ENCODE measurements around the gene KIF20B. TPM values are rescaled to one million over a fixed set of nuclear protein-coding genes. Genes with fewer than 3 reads are reported as not detected.

Gene KIF20B
- total and polyA plus RNA-seq, 2 of the 13 experiments (the other 11 are each of a cell fraction or from before 2014, with no cell fraction given): 3.5 to 38.6 TPM

GRCh38 chr10:89808842-89809241 lies 107.5 kb downstream of the KIF20B start:
- no peak overlapping the region for H3K4me2 ChIP-seq (ENCODE audit: low read depth, low read length)
- no peaks in the 10 kb centered on the region for H3K36me3 ChIP-seq (replicated peaks in 1 of 2; ENCODE audit: control insufficient read depth in 1 of 2, insufficient read depth in 2 of 2, low read length in 2 of 2)
- WGBS (ENCODE audit: low lambda C conversion rate): 87% methylated on average over 2 of the region's 2 CpGs
- intact Hi-C loops (cut with micrococcal nuclease; ENCODE audit: unreplicated experiment) (no loop called here), in situ Hi-C loops (cut with HindIII; ENCODE audit: extremely low pct_ligation_motif_present, low pct_unique_long_range_greater_than_20kb) (no loop called here)
- no TSS peak for BruUV-seq (replicated peaks)
- no peak for DNase-seq (ENCODE audit: low spot score)
- H3K9me3 ChIP-seq (ENCODE audit: low read length): no peaks in the 10 kb centered on the region
- no peak for ATAC-seq
- peaks cover 17% of the 10 kb centered on the region for H3K4me1 ChIP-seq (ENCODE audit: insufficient read depth, low read length)
- TF ChIP-seq ZBTB39 (CRISPR knock-in tag; IDR thresholded peaks at IDR 0.05): no peak
- no peak for TF ChIP-seq TMF1 (CRISPR knock-in tag; IDR thresholded peaks at IDR 0.05; ENCODE audit: low read depth)
- TF ChIP-seq NCOA5 (CRISPR knock-in tag; IDR thresholded peaks at IDR 0.05): no peak
- TF ChIP-seq ZNF326 (CRISPR knock-in tag; IDR thresholded peaks at IDR 0.05; ENCODE audit: borderline replicate concordance): no peak
- no peak for TF ChIP-seq ZNF691 (CRISPR knock-in tag; IDR thresholded peaks at IDR 0.05; ENCODE audit: borderline replicate concordance, low read depth)
- TF ChIP-seq ZNF850 (CRISPR knock-in tag; conservative IDR thresholded peaks at IDR 0.05): no peak
- TF ChIP-seq FOXO4 (CRISPR knock-in tag; conservative IDR thresholded peaks at IDR 0.05): no peak
- no peak for TF ChIP-seq SMAD9 (CRISPR knock-in tag; IDR thresholded peaks at IDR 0.05)
- TF ChIP-seq ZNF44 (CRISPR knock-in tag; IDR thresholded peaks at IDR 0.05): no peak
- TF ChIP-seq ZNF746 (CRISPR knock-in tag; IDR thresholded peaks at IDR 0.05): no peak
- TF ChIP-seq ATM (IDR thresholded peaks at IDR 0.05; ENCODE audit: borderline replicate concordance): no peak
- no peak for TF ChIP-seq THAP7 (CRISPR knock-in tag; IDR thresholded peaks at IDR 0.05)
- no peak for TF ChIP-seq BRD4 (CRISPR knock-in tag; IDR thresholded peaks at IDR 0.05)
- TF ChIP-seq ZNF562 (CRISPR knock-in tag; IDR thresholded peaks at IDR 0.05; ENCODE audit: borderline replicate concordance): no peak
- TF ChIP-seq SYNCRIP (IDR thresholded peaks at IDR 0.05; ENCODE audit: insufficient read depth, low read depth, low read length): no peak
- TF ChIP-seq CC2D1A (CRISPR knock-in tag; IDR thresholded peaks at IDR 0.05): no peak
- no peak for TF ChIP-seq THRA (CRISPR knock-in tag; IDR thresholded peaks at IDR 0.05; ENCODE audit: borderline replicate concordance)
- H3K27me3 ChIP-seq (ENCODE audit: control insufficient read depth in 1 of 2, insufficient read depth in 2 of 2, low read length in 2 of 2): no peaks in the 10 kb centered on the region
- H4K20me1 ChIP-seq (ENCODE audit: insufficient read depth, low read length): no peaks in the 10 kb centered on the region
- no peak overlapping the region for H3K27ac ChIP-seq (ENCODE audit: extremely low read length, insufficient read depth, low read length)
- ChIA-PET CTCF (ENCODE audit: low intra/inter-chr PET ratio, low total read pairs) (no interaction called here), POLR2A (no interaction called here)
- H3K79me2 ChIP-seq (ENCODE audit: insufficient read depth, low read length): no peaks in the 10 kb centered on the region
- no peak overlapping the region for H3K9ac ChIP-seq (ENCODE audit: insufficient read depth, low read depth, low read length)
- FAIRE-seq: no peak
- no peak overlapping the region for H3K4me3 ChIP-seq (replicated peaks in 1 of 3; ENCODE audit: insufficient read depth in 1 of 3, low read depth in 2 of 3, low read length in 3 of 3)
- H2AFZ ChIP-seq (ENCODE audit: low read length): no peak overlapping the region
